Keratinocyte (primary cell): ENCODE data around the gene PPL. TPM values are rescaled to one million over a fixed set of nuclear protein-coding genes. Genes with fewer than 3 reads are reported as not detected.
"Not testable (repeated sequence)": the region's sequence is repeated elsewhere in the genome, so short reads cannot be mapped to it uniquely, and the experiment has no call there.

ENCODE experiments used
- DNase-seq: peaks from one replicate; pipeline ENCODE4 v3.0.0-alpha.2; 2011; ENCODE audit warnings: low read depth, missing footprints, low spot score
- FAIRE-seq: peaks from 2 replicates; lab custom pipeline; 2011; peaks lifted over from hg19 to GRCh38; lab: Jason Lieb, UNC
- H2AFZ ChIP-seq: 2 replicates; pipeline ENCODE4 v1.6.0; 2012; ENCODE audit warnings: low read length, control low read depth, inconsistent platforms; ENCODE audit not compliant: control insufficient read depth
- H3K27ac ChIP-seq: 2 replicates; pipeline ENCODE4 v1.5.1; 2011; ENCODE audit warnings: low read length; ENCODE audit not compliant: control insufficient read depth, insufficient read depth
- H3K27me3 ChIP-seq: 3 replicates; pipeline ENCODE4 v1.6.0; 2011; ENCODE audit warnings: low read length; ENCODE audit not compliant: control insufficient read depth, insufficient read depth; ENCODE audit errors: extremely low read depth
- H3K36me3 ChIP-seq, 2 experiments: 2 replicates in 1 of 2; 3 replicates in 1 of 2; pipeline ENCODE4 v1.5.1; 2011; ENCODE audit warnings: low read length in 2 of 2, mild to moderate bottlenecking in 1 of 2; ENCODE audit not compliant: control insufficient read depth in 2 of 2, insufficient read depth in 2 of 2; ENCODE audit errors: extremely low read depth in 1 of 2
- H3K4me1 ChIP-seq: 3 replicates; pipeline ENCODE4 v1.5.1; 2011; ENCODE audit warnings: low read length; ENCODE audit not compliant: control insufficient read depth, insufficient read depth; ENCODE audit errors: extremely low read depth
- H3K4me2 ChIP-seq: 3 replicates; pipeline ENCODE4 v1.6.0; 2011; ENCODE audit warnings: low read depth, low read length; ENCODE audit not compliant: control insufficient read depth, insufficient read depth; ENCODE audit errors: extremely low read depth
- H3K4me3 ChIP-seq, 3 experiments: fragments of 200-600 bp in 1 of 3; sonication (generic) in 1 of 3; 2 replicates in 2 of 3; 3 replicates in 1 of 3; pipeline ENCODE4 v1.5.1; 2011 to 2016; ENCODE audit warnings: low read length in 3 of 3, mild to moderate bottlenecking in 3 of 3, control low read depth in 2 of 3, inconsistent platforms in 1 of 3, low read depth in 1 of 3, mixed read lengths in 1 of 3, mixed run types in 1 of 3, moderate library complexity in 1 of 3; ENCODE audit not compliant: control insufficient read depth in 2 of 3, insufficient read depth in 2 of 3; ENCODE audit errors: extremely low read depth in 1 of 3
- H3K79me2 ChIP-seq: 2 replicates; pipeline ENCODE4 v1.6.0; 2012; ENCODE audit warnings: low read length; ENCODE audit not compliant: control insufficient read depth, insufficient read depth
- H3K9ac ChIP-seq: 3 replicates; pipeline ENCODE4 v1.6.0; 2011; ENCODE audit warnings: low read length; ENCODE audit not compliant: control insufficient read depth, insufficient read depth; ENCODE audit errors: extremely low read depth
- H3K9me1 ChIP-seq: 3 replicates; pipeline ENCODE4 v1.6.0; 2011; ENCODE audit warnings: low read length; ENCODE audit not compliant: control insufficient read depth, insufficient read depth; ENCODE audit errors: extremely low read depth
- H3K9me3 ChIP-seq: 2 replicates; pipeline ENCODE4 v1.5.1; 2012; ENCODE audit warnings: low read depth, low read length; ENCODE audit not compliant: control insufficient read depth
- H4K20me1 ChIP-seq: 3 replicates; pipeline ENCODE4 v1.6.0; 2011; ENCODE audit warnings: low read length; ENCODE audit not compliant: control insufficient read depth, insufficient read depth; ENCODE audit errors: extremely low read depth
- CTCF ChIP-seq, 3 experiments: IDR thresholded peaks in 1 of 3; conservative IDR thresholded peaks in 1 of 3; optimal IDR thresholded peaks in 1 of 3; 2 replicates in 2 of 3; 3 replicates in 1 of 3; pipeline versions ENCODE3 to v1.5.1; 2011; ENCODE audit warnings: low read length in 3 of 3, mild to moderate bottlenecking in 3 of 3, moderate library complexity in 2 of 3, control low read depth in 1 of 3, inconsistent platforms in 1 of 3; ENCODE audit not compliant: insufficient read depth in 2 of 3; ENCODE audit errors: extremely low read depth in 1 of 3
- EZH2 ChIP-seq: IDR thresholded peaks from one replicate; pipeline ENCODE4 v1.6.1; 2012; ENCODE audit warnings: inconsistent platforms, mild to moderate bottlenecking, low read length, moderate library complexity
- dilution Hi-C: fragments of 300-500 bp; cut with MboI; formaldehyde crosslinking; loops from one replicate; pipeline ENCODE4 v1.7.0; 2020; ENCODE audit warnings: low sequenced_read_pairs; ENCODE audit not compliant: extremely low pct_ligation_motif_present
- polyA plus RNA-seq, 5 experiments: library from polyadenylated mRNA; depleted of rRNA in 3 of 5; stranded (reverse) in 3 of 5; stranded (forward) in 1 of 5; unstranded in 1 of 5; fragments of >200 nt; gene quantifications; 1 replicate in 1 of 5; 2 replicates in 3 of 5; 3 replicates in 1 of 5; pipeline versions ENCODE4 v1.2.1 to v1.2.3, GENCODE V29; 2011 to 2012; ENCODE audit warnings: missing spikeins in 2 of 5, low read depth in 1 of 5, low replicate concordance in 1 of 5

PPL gene
- polyA plus RNA-seq, 1 donor (not counting 4 experiments of a cell fraction or from before 2014, with no cell fraction given) = 26.6 TPM

- dilution Hi-C loops = no loop called here
- no peak overlapping the region for H3K4me2 ChIP-seq
Observed at GRCh38 chr16:4966736-4967453, 29.9 kb upstream of the PPL start.

GRCh38 chr16:4963527-4963926 is 26.6 kb upstream of the PPL start:
- H3K27me3 ChIP-seq, H3K79me2 ChIP-seq, H3K4me3 ChIP-seq, H3K27ac ChIP-seq, H3K36me3 ChIP-seq, H2AFZ ChIP-seq, H3K9me1 ChIP-seq, H3K9me3 ChIP-seq, H3K9ac ChIP-seq, H3K4me2 ChIP-seq, H3K4me1 ChIP-seq, H4K20me1 ChIP-seq, FAIRE-seq, dilution Hi-C loops, DNase-seq: not testable (repeated sequence)

More at GRCh38 chr16:4966736-4967453, 29.9 kb upstream of the PPL start:
- Histone ChIP-seq H3K9ac (no peak overlapping the region), H3K9me3 (no peaks in the 10 kb centered on the region), H4K20me1 (no peaks in the 10 kb centered on the region), H3K36me3 (no peaks in the 10 kb centered on the region), H3K79me2 (no peaks in the 10 kb centered on the region), H3K4me3 (no peak overlapping the region), H3K4me1 (no peaks in the 10 kb centered on the region), H3K9me1 (no peaks in the 10 kb centered on the region), H3K27ac (no peak overlapping the region), H3K27me3 (no peaks in the 10 kb centered on the region), H2AFZ (no peak overlapping the region)
- DNase-seq = no peak
- no peak for FAIRE-seq
- no peak for TF ChIP-seq EZH2
- no peak for TF ChIP-seq CTCF (optimal IDR thresholded peaks at IDR 0.05 in 1 of 3, IDR thresholded peaks at IDR 0.05 in 1 of 3, conservative IDR thresholded peaks at IDR 0.05 in 1 of 3; ENCODE audit: extremely low read depth in 1 of 3, insufficient read depth in 2 of 3, low read length in 3 of 3)

GRCh38 chr16:4962716-4963115 is 25.8 kb upstream of the PPL start:
- no peaks in the 10 kb centered on the region for H3K36me3 ChIP-seq
- FAIRE-seq = no peak
- peaks cover 8% of the 10 kb centered on the region for H3K27me3 ChIP-seq
- no peak overlapping the region for H3K9ac ChIP-seq
- H3K9me3 ChIP-seq = no peaks in the 10 kb centered on the region
- H3K27ac ChIP-seq = no peak overlapping the region
- H3K4me1 ChIP-seq = peaks cover 5% of the 10 kb centered on the region
- no peaks in the 10 kb centered on the region for H3K79me2 ChIP-seq
- peaks cover 5% of the 10 kb centered on the region for H4K20me1 ChIP-seq
- no peaks in the 10 kb centered on the region for H3K9me1 ChIP-seq
- TF ChIP-seq EZH2 (no peak), CTCF (optimal IDR thresholded peaks at IDR 0.05 in 1 of 3, IDR thresholded peaks at IDR 0.05 in 1 of 3, conservative IDR thresholded peaks at IDR 0.05 in 1 of 3; ENCODE audit: extremely low read depth in 1 of 3, insufficient read depth in 2 of 3, low read length in 3 of 3) (no peak)
- H2AFZ ChIP-seq = no peak overlapping the region
- H3K4me3 ChIP-seq = no peak overlapping the region
- dilution Hi-C loops = no loop called here
- no peak for DNase-seq
- H3K4me2 ChIP-seq = no peak overlapping the region
